B cell (primary cell): ENCODE data around the gene COL26A1. TPM values are rescaled to one million over a fixed set of nuclear protein-coding genes. Genes with fewer than 3 reads are reported as not detected.
"Not testable (repeated sequence)": the region's sequence is repeated elsewhere in the genome, so short reads cannot be mapped to it uniquely, and the experiment has no call there.

Source experiments
- ATAC-seq: fragments of 200-7000 bp; cut with Tn5 transposase; one replicate; pipeline ENCODE4 v1.10.0; 2021; ENCODE audit warnings: low read depth, mild to moderate bottlenecking, moderate number of reproducible peaks, moderate library complexity
- CTCF ChIA-PET: fragments of 350-600 bp; sonication (Branson Sonifier 250); formaldehyde crosslinking; loops from one replicate; lab custom pipeline; 2021; ENCODE audit warnings: antibody characterized with exemption, inconsistent platforms; lab: Charles Lee
- POLR2A ChIA-PET: fragments of 350-600 bp; sonication (Branson Sonifier 250); formaldehyde crosslinking; loops from one replicate; lab custom pipeline; 2021; ENCODE audit warnings: antibody characterized with exemption; lab: Charles Lee
- DNase-seq: peaks from one replicate; pipeline ENCODE4 v3.0.0; 2013
- H2AFZ ChIP-seq: 2 replicates; pipeline ENCODE4 v1.6.1; 2012; ENCODE audit warnings: mild to moderate bottlenecking, low read depth, low read length; ENCODE audit not compliant: insufficient read depth, poor library complexity, severe bottlenecking
- H3K27ac ChIP-seq, 2 donors: 1 replicate in 1 of 2; 2 replicates in 1 of 2; pipeline ENCODE4 v1.5.1; 2012 to 2013; ENCODE audit warnings: low read length in 2 of 2, mild to moderate bottlenecking in 2 of 2, moderate library complexity in 1 of 2
- H3K27me3 ChIP-seq, 4 experiments: fragments of 200-600 bp in 1 of 4; sonication (generic) in 1 of 4; replicated peaks in 1 of 4; 1 replicate in 2 of 4; 2 replicates in 2 of 4; pipeline versions ENCODE4 v1.6.1 to v1.7.0; 2013 to 2016; ENCODE audit warnings: low read length in 3 of 4, mild to moderate bottlenecking in 2 of 4, mixed read lengths in 1 of 4, moderate library complexity in 1 of 4; ENCODE audit not compliant: insufficient read depth in 4 of 4, control insufficient read depth in 3 of 4; ENCODE audit errors: control extremely low read depth in 1 of 4
- H3K36me3 ChIP-seq, 2 experiments: replicated peaks in 1 of 2; 1 replicate in 1 of 2; 2 replicates in 1 of 2; pipeline versions ENCODE4 v1.6.1 to v1.7.1; 2013; ENCODE audit warnings: low read length in 1 of 2; ENCODE audit not compliant: insufficient read depth in 2 of 2, control insufficient read depth in 1 of 2; ENCODE audit errors: control extremely low read depth in 1 of 2, extremely low read depth in 1 of 2
- H3K4me1 ChIP-seq, 2 donors: fragments of 200-600 bp in 1 of 2; sonication (generic) in 1 of 2; 1 replicate in 1 of 2; 2 replicates in 1 of 2; pipeline versions ENCODE4 v1.5.1 to v1.6.1; 2013 to 2017; ENCODE audit warnings: low read length in 2 of 2; ENCODE audit not compliant: control insufficient read depth in 2 of 2, insufficient read depth in 2 of 2
- H3K4me2 ChIP-seq: replicated peaks from 2 replicates; pipeline ENCODE3; 2012; ENCODE audit warnings: mild to moderate bottlenecking, low read depth, low read length; ENCODE audit not compliant: poor library complexity, severe bottlenecking
- H3K4me3 ChIP-seq, 5 experiments: fragments of 200-600 bp in 1 of 5; sonication (generic) in 1 of 5; 1 replicate in 3 of 5; 2 replicates in 2 of 5; pipeline versions ENCODE4 v1.5.1 to v1.7.0; 2011 to 2016; ENCODE audit warnings: low read length in 4 of 5, mild to moderate bottlenecking in 4 of 5, low read depth in 2 of 5, control low read depth in 1 of 5, moderate library complexity in 1 of 5; ENCODE audit not compliant: insufficient read depth in 1 of 5; ENCODE audit errors: control extremely low read depth in 1 of 5, extremely low read depth in 1 of 5
- H3K79me2 ChIP-seq: fragments of 200-600 bp; sonication (generic); one replicate; pipeline ENCODE4 v1.6.0; 2016; ENCODE audit warnings: low read length; ENCODE audit not compliant: control insufficient read depth, insufficient read depth
- H3K9ac ChIP-seq: fragments of 200-600 bp; sonication (generic); 2 replicates; pipeline ENCODE4 v1.6.1; 2017; ENCODE audit warnings: mild to moderate bottlenecking, low read length, moderate library complexity
- H3K9me3 ChIP-seq, 3 donors: one replicate each; pipeline versions ENCODE4 v1.6.1 to v1.7.1; 2013; ENCODE audit warnings: low read length in 2 of 3; ENCODE audit not compliant: control insufficient read depth in 2 of 3, insufficient read depth in 1 of 3; ENCODE audit errors: control extremely low read depth in 1 of 3
- H4K20me1 ChIP-seq: 2 replicates; pipeline ENCODE4 v1.6.0; 2012; ENCODE audit warnings: mild to moderate bottlenecking, low read length; ENCODE audit not compliant: insufficient read depth, control insufficient read depth, poor library complexity, severe bottlenecking
- H3K27ac Mint-ChIP-seq: one replicate; pipeline ENCODE4 v1.8.0; 2021; ENCODE audit warnings: mixed read lengths
- H3K27me3 Mint-ChIP-seq: one replicate; pipeline ENCODE4 v1.8.0; 2021; ENCODE audit warnings: mixed read lengths
- H3K4me1 Mint-ChIP-seq: one replicate; pipeline ENCODE4 v1.8.0; 2021; ENCODE audit warnings: mixed read lengths
- H3K4me3 Mint-ChIP-seq: one replicate; pipeline ENCODE4 v1.8.0; 2021; ENCODE audit warnings: mixed read lengths
- H3K9me3 Mint-ChIP-seq: one replicate; pipeline ENCODE4 v1.8.0; 2022; ENCODE audit warnings: mixed read lengths; ENCODE audit not compliant: insufficient read depth
- CTCF ChIP-seq: fragments of 200-600 bp; IDR thresholded peaks from one replicate; pipeline ENCODE4 v1.8.0; 2022; ENCODE audit warnings: antibody characterized with exemption, mild to moderate bottlenecking
- EZH2 ChIP-seq: IDR thresholded peaks from 2 replicates; pipeline ENCODE4 v1.6.1; 2012; ENCODE audit warnings: borderline replicate concordance, low read depth, mild to moderate bottlenecking, moderate library complexity, low read length; ENCODE audit not compliant: insufficient read depth, poor library complexity, severe bottlenecking
- WGBS: methylation state at CpG from one replicate; pipeline ENCODE4 v1.1.5; 2013; ENCODE audit warnings: missing lambda C conversion rate; ENCODE audit not compliant: insufficient coverage; 5-methylcytosine and 5-hydroxymethylcytosine counted together
- intact Hi-C: fragments of 100-400 bp; cut with micrococcal nuclease; formaldehyde crosslinking; loops from one replicate; pipeline ENCODE4 v1.10.0; 2022
- polyA plus RNA-seq: library from polyadenylated mRNA; depleted of rRNA; stranded (reverse); fragments of >200 nt; gene quantifications from 2 replicates; pipeline ENCODE4 v1.2.3, GENCODE V29; 2012
- total RNA-seq, 2 donors: library from RNA; stranded (reverse); fragments of 120-200 nt in 1 of 2; gene quantifications; 1 replicate in 1 of 2; 2 replicates in 1 of 2; pipeline versions ENCODE4 v1.2.3 to v1.2.4, GENCODE V29; 2013 to 2022

COL26A1 gene
- total and polyA plus RNA-seq, 2 donors (not counting 1 experiment from before 2014, with no cell fraction given): not detected

GRCh38 chr7:101470668-101471487 is 108.2 kb downstream of the COL26A1 start:
- H3K9me3 Mint-ChIP-seq: no peaks in the 10 kb centered on the region
- 80% methylated on average over 1 of the region's 9 CpGs for WGBS
- DNase-seq (no peak), ATAC-seq (no peak)
- no peak for TF ChIP-seq CTCF
- no peak for TF ChIP-seq EZH2
- Histone ChIP-seq H3K9me3 (no peaks in the 10 kb centered on the region), H3K4me1 (peaks cover under 1 to 1% of the 10 kb centered on the region in 2 donors), H3K79me2 (no peaks in the 10 kb centered on the region), H2AFZ (no peak overlapping the region), H3K27ac (no peak overlapping the region), H3K36me3 (no peaks in the 10 kb centered on the region), H3K27me3 (no peaks in the 10 kb centered on the region), H4K20me1 (no peaks in the 10 kb centered on the region), H3K4me3 (no peak overlapping the region), H3K9ac (no peak overlapping the region), H3K4me2 (no peak overlapping the region)
- H3K27me3 Mint-ChIP-seq: peaks cover 11% of the 10 kb centered on the region
- no peak overlapping the region for H3K27ac Mint-ChIP-seq
- ChIA-PET CTCF (no interaction called here), POLR2A (no interaction called here)
- intact Hi-C loops: no loop called here
- H3K4me1 Mint-ChIP-seq: no peaks in the 10 kb centered on the region
- H3K4me3 Mint-ChIP-seq: no peak overlapping the region

DNA sequence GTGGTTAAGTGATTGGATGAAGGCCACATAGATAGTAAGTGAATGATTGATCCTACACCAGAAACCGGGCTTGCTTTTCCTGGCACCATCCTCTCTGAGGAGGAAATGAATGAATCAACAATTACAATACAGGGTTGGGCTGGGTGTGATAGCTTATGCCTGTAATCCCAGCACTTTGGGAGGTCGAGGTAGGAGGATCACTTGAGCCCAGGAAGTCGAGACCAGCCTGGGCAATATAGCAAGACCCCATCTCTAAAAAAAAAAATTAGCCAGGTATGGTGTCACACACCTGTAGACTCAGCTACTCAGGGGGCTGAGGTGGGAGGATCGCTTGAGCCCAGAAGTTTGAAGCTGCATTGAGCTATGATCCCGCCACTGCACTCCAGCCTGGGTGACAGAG is 111.5 kb downstream of the COL26A1 start:
- DNase-seq: no peak
- Histone ChIP-seq H4K20me1 (no peaks in the 10 kb centered on the region), H3K9me3 (peaks cover 2 to 10% (median 4%) of the 10 kb centered on the region in 3 donors), H3K4me2 (no peak overlapping the region), H3K36me3 (no peaks in the 10 kb centered on the region), H2AFZ (no peak overlapping the region), H3K79me2 (no peaks in the 10 kb centered on the region), H3K4me1 (no peaks in the 10 kb centered on the region), H3K4me3 (no peak overlapping the region), H3K27me3 (no peaks in the 10 kb centered on the region), H3K9ac (no peak overlapping the region), H3K27ac (no peak overlapping the region)
- Mint-ChIP-seq H3K27ac (no peak overlapping the region), H3K9me3 (peaks cover 4% of the 10 kb centered on the region), H3K27me3 (peaks cover 20% of the 10 kb centered on the region), H3K4me3 (no peak overlapping the region), H3K4me1 (no peaks in the 10 kb centered on the region)
- ChIA-PET CTCF (no interaction called here), POLR2A (no interaction called here)
- no peak for ATAC-seq
- intact Hi-C loops: no loop called here
- TF ChIP-seq EZH2 (no peak), CTCF (no peak)
- no CpG with 5 or more reads among the region's 5 CpGs for WGBS

- intact Hi-C loops, CTCF ChIA-PET: not testable (repeated sequence)
Measured at GRCh38 chr7:101475691-101476090, 113.0 kb downstream of the COL26A1 start.

More at GRCh38 chr7:101475691-101476090, 113.0 kb downstream of the COL26A1 start:
- peaks cover 14% of the 10 kb centered on the region for H3K9me3 Mint-ChIP-seq
- H3K27ac Mint-ChIP-seq, H3K4me2 ChIP-seq, H3K36me3 ChIP-seq, H3K27ac ChIP-seq, H3K4me1 ChIP-seq, ATAC-seq, DNase-seq, H4K20me1 ChIP-seq, H3K4me1 Mint-ChIP-seq, H3K4me3 Mint-ChIP-seq, H3K9ac ChIP-seq, H3K27me3 ChIP-seq, H3K79me2 ChIP-seq, H2AFZ ChIP-seq, H3K4me3 ChIP-seq: not testable (repeated sequence)
- H3K27me3 Mint-ChIP-seq: peaks cover 24% of the 10 kb centered on the region
- H3K9me3 ChIP-seq: peaks cover 5 to 23% (median 8%) of the 10 kb centered on the region in 3 donors
- POLR2A ChIA-PET: interaction anchor here (0.7 kb wide), 1 partner anchor 921 kb away, joined by 3 read pairs; the partner anchor contains the start of gene PRKRIP1
- no CpG with 5 or more reads among the region's 2 CpGs for WGBS
